ENCODE results near the gene PRKAG2. TPM values are rescaled to one million over a fixed set of nuclear protein-coding genes. Genes with fewer than 3 reads are reported as not detected.
"Not testable (repeated sequence)": the region's sequence is repeated elsewhere in the genome, so short reads cannot be mapped to it uniquely, and the experiment has no call there.

Gene PRKAG2
- total RNA-seq, 1 experiment from 2014 or later = 59.7 TPM

DNA sequence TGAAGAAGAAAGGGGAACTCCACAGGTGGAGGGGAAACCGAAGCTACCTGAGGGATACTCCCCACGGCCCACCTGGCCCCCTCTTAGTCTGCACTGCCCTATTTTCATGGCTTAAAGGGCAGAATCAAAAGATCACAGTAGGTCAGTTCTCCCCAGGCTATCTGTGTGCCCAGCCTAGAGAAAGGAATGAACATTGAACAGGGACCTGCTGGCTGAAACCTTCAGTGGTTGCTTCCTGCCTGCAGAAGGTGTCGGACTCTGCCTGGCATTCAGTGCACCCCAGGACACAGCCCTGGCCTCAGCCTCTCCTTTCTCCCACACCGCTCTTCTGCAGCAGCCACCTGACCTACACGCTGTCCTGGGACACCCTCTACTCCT, 74.5 kb downstream of the PRKAG2 start:
- DNase-seq (ENCODE audit: low spot score) = no peak

DNA sequence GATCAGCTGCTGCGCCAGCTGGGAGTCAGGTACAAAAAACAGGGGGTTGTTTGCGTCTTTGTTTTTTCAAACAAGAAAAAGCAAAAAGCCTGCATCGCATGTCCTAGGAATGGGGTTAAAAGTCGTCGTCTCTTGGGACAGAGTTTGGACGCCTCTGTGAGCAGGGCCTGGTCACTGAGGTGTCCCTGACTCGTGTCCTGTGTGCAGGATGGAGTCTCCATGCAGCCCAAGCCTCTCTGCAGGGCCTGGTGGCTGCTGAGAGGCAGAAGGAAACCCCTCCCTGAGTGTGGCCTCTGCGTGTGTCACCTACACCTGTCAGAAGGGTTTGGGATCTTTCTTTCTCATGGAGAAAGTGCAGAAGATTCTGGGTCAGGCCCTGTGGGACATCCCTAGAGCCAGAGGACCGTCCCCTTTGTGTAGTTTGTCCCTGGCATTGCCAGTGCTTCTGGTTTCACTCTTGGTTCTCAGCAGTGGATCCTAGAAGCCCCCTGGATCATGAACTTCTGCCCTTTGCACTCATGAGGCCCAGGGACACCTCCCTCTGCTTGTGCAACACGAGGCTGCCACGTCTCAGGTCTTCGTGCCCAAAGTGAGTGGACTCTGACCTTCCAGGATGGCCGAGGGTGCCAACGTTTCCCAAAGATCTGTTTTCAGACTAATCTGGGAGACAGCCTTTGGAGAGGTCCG, 75.0 kb downstream of the PRKAG2 start:
- no peak for DNase-seq (ENCODE audit: low spot score)

DNA sequence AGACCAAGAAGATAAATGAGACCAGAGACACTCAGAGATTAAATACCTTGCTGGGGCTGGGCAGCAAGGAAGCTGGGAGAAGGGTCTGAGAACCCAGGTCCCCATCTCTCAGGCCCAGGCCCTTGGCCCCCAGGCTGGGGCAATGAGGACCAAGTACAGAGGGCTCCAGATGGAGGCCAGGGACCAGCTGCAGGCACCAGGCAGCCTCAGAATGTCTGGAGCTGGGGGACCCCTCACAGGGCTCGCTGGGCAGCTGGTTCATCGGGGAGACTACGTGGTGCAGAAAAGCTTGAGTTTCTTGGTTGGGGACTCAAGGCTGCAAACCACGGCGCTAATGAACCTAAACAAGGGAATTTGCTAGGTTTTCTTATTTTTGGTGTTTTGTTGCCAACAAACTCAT, 75.6 kb downstream of the PRKAG2 start:
- DNase-seq (ENCODE audit: low spot score) = no peak

DNA sequence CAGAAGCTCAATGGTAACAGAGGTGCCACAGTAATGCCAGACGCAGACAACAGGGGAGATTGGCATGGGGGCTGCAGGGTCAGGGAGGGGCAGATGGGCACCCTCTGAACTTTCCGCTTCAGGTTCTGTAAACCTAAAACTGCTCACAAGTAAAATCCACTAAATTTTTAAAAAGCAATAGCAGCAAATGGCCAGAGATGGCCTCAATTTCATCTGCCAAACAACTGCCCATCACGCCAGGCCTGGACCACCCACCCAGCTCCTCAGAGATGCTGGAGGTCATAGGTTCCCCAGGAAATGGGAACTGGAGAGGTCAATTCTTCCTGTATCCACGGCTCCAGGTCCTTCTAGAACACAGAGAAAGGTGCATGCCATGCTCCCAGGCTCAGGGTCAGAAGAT, 76.1 kb downstream of the PRKAG2 start:
- no peak for DNase-seq (ENCODE audit: low spot score)

DNA sequence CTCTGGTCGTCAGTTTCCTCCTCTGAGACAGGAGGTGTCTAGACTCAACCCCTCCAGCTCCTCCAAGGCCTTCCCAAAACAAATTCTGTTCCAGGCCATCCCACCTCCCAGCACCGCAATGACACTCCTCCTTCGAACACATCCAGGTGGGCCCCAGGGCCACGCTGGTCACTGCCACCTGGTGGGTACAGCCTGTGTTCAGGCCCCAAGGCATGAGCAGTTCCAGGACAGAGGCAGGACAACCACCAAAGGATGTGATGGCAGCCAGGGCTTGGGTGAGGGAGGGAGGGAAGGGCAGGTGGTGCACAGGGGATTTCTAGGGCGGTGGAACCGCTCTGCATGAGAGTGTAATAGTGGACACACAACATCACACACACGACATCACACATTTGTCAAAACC, 76.5 kb downstream of the PRKAG2 start:
- no peak for DNase-seq (ENCODE audit: low spot score)

DNA sequence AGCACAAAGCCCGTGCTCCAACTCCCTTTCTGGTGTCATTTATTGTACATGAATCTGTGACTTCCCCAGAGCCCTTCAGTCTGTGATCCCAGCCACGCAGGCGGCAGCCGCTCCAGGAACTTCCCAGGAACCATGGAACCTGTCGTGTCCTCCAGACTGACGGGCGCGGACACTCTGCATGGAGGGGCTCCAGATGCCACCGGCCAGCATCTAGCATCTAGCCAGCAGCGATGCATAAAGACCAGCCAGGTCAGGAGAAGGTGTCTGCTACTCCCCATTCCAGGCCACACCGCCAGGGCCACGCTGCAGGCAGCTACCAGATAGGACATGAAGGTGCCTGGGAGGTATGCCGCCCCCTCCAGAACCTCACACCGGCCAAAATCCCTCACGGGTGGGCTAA, 77.4 kb downstream of the PRKAG2 start:
- DNase-seq (ENCODE audit: low spot score) = no peak

DNA sequence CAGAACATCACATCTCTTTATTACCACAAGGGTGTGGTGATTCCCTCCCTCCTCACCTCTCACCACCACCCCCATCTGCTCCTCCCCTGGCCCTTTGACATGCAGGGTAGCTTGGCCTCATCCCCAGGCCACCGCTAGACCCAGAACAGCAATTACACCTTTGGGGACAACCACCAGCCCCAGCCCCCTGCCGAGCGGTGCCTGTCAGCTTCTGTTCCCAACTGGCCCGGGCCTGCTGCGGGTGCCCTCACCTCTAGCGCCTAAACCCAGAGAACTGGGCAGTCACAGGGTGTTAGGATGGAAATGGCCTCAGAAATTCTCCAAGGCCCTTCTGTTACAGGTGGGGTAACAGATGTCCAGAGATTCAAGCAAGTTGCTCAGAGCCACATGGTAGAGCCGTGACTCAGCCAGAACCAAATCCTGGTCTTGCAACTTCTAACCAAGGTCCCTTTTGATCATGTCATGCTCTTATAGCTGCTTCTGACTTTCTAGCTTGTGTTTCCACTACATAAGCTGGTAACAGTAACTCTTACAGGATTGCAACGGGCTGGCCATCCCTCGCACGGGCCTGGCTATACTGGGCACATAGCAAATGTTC, 78.0 kb downstream of the PRKAG2 start:
- no peak for DNase-seq (ENCODE audit: low spot score)

DNA sequence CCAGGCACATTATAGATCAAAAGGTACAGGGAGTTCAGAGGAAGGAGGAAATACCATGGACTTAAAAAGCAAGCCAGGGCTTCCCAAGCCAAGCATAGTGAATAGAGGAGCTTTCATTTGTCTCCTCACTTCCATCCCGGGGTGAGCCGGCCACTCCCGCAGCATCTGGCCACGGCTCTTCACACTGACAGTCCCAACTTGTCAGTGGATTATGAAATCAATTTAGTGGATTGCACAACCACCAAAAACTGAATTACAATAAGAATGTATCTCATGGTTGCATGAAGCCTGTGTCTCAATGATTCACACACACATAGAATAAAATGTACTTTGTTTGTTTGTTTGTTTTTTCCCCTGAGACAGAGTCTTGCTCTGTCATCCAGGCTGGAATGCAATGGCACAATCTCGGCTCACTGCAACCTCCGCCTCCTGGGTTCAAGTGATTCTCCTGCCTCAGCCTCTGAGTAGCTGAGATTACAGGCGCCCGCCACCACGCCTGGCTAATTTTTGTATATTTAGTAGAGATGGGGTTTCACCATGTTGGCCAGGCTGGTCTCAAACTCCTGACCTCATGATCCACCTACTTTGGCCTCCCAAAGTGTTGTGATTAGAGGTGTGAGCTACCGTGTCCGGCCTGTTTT, 79.1 kb downstream of the PRKAG2 start:
- not testable (repeated sequence) for DNase-seq (ENCODE audit: low spot score)

DNA sequence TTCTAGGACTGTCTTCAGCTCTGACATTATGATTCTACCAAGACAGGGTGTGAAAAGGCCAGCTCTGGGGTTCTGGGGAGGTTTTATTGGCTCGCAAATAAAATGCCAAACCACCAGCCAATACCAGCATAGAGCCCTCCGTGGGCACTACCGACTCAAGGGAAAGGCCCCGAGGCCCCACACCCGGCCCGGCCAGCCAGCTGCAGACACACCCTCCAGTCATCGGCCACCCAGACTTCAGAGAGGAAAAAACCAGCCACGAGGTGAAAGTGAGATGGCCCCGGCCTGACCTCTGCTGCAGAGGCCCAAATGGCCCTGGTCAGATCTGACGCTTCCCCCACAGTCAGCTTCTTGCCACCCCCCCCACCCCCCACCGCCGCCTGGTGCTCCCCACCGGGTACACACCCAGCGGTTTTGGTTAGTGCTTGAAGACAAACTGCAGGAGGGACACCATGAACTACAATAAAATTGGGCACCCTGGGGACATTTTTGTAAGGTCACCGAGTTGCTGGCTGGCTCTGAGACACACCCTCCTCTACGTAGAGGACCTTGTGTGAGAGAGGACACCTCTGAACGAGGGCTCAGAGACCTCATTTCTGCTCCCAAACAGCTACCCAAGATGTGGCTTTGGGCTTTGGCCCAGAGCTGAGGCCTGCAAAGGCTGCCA, 79.9 kb downstream of the PRKAG2 start:
- no peak for DNase-seq (ENCODE audit: low spot score)

DNA sequence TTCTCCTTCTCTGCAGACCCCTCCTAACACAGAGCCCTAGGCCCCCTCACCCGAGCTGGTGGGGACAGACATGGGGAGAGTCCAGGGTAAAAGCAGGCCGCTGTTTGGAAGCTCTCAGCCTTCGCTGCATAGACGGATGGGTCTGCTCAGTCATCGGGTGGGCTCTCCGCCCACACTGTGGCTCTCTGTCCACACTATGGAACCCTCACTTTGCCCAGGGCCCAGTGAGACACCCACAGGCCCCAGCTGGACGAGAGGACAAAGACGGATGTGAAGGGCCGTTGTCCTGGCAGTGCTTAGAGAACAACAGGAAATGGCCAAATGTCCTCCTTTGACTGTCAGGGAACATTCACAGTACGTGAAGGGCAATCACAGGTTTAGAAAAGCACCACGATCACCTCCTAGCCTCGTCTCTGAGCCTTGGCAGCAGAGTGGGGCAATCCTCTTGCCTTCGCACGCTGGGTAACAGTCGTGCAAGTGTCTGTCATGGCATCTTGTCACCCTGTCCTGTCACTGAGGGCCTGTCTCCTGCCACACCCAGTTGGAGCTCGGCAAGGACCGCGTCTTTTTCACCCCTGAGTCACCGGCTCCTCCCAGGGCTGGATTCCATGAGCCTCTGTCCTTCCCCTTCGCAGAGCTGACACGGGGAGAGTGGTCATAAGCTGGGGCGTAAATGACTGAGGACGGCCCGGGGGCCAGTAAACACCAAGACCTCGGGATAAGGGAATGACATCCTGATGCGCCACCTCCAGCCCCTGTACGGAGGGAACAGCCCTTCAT, 80.6 kb downstream of the PRKAG2 start:
- DNase-seq (ENCODE audit: low spot score) = peak; percentile 19

DNA sequence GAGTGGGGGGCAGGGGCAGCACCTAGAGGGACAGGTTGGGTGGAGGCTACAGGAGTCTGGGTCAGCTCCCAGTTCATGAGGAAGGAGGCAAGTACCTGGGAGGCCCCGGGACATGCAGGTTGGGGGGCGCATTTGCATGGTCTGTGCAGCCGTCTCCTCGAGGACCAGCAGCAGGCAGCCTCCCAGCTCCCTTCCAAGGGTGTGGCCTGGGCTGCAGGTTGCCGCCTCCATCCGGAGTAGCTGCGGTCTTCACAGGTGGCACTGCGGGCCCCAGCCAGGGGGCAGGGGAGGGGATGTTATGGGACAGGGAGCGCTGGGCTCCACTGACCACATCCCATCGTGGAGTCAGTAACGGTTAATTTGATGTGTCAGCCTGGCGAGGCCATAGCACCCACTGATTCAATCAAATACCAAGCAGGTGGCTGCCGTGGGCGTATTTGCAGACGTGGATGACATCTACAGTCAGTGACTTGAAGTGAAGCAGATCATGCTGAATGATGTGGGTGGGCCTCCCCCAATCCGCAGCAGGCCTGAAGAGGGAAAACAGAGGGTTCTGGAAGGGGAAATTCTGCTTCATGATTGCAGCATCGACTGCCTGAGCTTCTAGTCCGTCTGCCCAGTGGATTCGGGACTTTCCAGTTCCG, 81.6 kb downstream of the PRKAG2 start:
- DNase-seq (ENCODE audit: low spot score) = no peak

DNA sequence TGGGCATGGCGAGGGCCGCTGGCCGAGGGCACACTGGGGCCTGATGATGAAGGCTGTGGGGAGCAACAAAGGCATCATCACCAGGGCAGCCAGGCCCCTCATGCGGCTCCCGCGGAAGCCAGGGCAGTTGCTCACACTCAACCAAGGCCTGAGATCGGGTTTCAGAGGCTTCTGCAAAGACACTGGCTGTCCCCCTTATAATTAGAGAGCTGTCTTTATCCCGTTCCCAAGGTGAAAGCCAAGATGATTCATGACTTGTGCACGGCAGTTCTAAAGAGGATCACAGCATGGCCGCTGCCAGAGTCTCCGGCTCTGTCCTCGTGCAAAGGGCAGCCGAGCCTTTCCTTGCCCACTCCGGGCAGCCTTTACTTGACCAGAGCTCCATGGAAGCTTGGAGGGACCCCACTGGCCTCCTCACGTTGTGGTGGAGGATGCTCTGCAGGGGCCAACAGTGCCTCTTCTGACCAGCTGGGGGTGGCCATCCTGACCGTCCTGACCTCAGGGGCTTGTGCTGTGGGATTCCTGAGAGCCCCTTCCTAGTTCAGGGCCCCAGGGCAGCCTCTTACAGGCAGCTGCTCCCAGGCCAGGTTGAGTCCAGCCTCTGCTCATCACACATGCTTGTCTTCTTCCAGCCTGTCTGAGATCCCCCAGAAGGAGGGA, 82.3 kb downstream of the PRKAG2 start:
- no peak for DNase-seq (ENCODE audit: low spot score)

DNA sequence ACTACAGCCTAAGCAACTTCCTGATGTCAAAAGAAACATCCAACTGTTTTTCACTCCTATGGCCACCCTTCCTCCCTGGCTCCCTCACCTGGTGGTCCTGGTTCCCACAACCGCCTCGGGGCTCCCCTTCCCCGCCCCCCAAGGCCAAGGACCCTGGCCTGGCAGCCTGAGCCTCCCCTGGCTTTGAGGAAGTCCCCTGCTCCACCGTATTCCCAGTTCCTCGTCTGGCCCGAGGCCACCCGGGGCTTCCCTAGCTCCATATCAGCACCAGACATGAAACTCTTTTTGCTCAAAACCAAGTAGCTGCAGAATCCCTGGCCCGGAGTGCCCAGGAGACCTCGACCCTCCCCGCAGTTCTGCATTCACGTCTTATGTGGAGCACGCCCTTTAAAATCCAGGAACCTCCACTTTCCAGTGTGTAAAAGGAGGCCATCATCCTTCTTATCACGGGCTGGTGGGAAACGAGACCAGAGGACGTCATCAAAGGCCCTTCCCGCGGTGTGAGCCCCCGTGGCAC, 82.9 kb downstream of the PRKAG2 start:
- no peak for DNase-seq (ENCODE audit: low spot score)

DNA sequence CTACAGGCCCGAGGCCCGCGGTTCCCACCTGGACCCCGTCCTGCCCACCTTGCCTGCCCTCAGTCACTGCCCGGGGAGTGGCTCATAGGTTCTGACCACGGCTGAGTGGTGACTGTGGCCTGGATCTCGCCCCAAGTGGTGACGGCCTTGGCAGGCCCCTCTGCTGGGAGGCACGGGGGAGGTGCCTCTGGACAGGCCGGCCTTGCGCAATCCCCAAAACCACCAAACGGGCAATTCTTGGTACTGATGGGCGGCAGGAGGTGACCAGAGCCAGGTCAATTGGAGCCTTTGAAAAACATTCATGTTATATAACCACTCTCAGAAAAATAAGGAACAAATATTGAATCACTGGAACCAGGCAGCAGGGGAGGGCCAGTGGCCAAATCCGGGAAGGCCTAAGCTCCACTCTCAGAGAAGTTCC, 83.4 kb downstream of the PRKAG2 start:
- no peak for DNase-seq (ENCODE audit: low spot score)

DNA sequence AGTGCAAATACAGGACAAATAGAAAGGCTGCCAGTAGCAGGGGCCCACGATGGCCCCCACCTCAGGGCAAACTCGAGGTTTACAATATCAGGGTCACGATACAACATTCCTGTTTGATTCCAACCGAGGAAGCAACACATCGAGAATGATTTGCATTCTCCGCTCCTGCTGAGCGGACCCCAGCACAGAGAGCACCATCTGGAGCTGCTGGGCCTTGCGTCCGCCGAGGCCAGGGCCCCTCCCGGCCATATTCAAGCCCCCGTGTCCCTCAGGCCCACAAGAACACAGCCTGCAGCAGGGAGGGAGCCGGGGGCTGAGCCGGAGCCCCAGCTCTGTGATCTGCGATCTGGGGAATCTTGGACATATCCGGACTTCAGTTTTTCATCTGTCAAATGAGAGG, 84.3 kb downstream of the PRKAG2 start:
- DNase-seq (ENCODE audit: low spot score) = no peak

DNA sequence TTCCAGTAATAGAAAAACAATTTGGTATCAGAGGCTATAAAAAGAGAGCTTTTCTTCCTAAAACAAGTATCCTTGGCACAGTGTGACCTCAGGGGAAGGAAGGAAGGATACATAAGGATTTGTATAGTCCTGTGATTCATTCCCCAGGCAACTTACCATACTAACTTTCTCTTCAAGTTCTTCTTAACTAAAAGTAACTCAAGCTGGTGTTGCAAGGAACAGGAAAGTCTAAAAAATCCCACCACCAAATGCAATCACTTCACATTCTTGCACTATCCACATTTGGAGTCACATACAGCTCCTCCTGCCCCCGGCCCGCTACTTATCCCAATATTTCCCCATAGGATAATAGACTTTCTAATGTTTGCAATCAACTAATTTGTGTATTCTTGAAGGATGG, 84.8 kb downstream of the PRKAG2 start:
- no peak for DNase-seq (ENCODE audit: low spot score)

DNA sequence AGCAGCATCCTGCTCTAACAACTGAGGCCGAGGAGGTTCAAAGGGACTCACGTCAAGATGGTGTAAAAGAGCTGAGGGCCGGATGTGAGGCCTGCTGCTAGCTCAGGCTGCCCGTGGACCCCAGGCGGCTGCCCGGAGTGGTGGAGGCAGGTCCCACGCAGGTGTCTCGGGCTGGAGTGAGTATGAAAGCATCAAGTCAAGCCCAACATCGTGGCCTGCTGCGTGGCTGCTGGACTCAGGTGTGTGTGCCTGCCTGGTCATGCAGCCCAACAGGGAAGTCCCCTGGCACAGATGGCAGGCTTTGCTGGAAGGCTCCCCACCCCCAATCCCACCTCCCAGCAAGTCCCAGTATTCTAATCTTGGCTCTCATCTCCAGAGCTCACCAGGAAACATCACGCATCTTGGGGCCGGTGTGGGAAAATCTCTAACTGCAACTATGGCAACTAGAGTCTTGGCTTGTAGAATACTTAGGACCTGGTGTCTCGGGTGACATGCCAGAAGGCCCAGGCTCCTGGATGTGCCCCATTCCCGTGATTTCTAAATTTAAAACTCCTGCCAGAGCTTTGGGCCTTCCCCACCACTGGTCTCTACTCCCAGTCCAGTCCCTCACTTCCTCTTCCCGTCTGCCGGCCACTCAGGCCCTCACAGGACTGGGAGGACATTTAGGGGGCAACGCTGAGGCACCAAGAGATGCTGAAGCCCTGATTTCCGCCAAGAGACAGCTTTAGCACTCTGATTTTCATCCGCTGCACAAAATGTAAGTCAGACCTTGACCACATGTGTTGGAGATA, 85.9 kb downstream of the PRKAG2 start:
- DNase-seq (ENCODE audit: low spot score) = no peak

DNA sequence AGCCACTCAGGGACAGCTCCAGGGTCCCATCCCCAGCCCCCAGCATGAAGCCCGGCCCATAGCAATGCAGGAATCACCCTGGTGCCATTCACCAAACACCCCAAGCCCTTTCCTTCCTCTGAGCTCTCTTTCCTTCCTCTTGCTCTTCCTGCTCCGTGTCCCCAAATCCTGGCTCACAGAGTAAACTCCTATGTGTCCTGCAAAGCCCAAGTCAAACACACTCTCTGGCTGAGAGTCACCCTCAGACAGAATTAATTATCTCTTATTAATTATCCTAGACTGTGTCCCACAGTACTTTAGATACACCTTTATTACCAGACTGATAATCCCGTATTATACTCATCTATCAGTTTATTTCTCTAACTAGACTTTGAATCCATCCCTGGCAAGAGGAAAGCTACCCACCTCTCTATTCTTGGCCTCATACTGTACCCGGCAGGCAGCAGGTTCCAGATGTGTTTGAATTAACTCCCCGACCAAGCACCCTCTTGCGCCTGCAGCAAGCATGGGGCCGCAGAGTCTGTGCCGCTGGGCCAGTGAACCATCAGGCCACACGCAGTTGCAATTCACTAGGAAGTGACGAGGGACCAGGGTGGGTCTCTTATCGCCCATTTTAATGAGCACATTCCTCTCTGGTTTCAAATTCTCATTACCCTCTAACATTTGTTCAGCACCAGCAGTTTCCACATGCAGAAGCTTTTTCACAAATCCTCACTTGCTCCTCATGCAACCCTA, 86.7 kb downstream of the PRKAG2 start:
- DNase-seq (ENCODE audit: low spot score) = no peak

DNA sequence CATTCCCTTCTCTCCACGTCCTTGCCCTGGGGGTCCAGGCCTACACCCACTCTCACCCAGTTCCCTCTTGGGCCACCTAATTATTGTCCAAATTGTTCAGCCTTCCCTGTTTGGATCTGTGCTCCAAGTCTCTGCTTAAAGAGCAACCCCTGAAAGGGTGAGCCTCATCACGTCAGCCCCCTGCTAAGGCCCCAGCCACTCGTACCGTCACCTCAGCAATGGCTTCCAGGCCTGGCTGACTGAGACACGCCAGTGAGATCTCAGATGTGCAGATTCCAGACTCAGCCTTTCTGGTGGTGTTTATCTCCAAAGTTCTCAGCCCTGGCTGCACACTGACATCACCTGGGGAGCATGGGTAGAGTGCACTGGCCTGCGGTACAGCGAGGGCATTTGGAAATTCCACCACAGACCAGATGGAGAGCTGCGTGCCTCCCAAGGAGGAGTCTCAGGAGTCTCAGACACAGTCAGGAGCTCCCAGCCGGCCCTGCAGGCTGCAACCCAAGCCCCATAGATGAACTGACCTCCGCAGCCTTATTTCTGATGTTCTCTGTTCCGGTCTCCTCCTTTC, 87.5 kb downstream of the PRKAG2 start:
- DNase-seq (ENCODE audit: low spot score) = no peak

All from A172 (cell line).